Naive B cell (primary cell): Measurements from ENCODE around the gene TEAD3. TPM values are rescaled to one million over a fixed set of nuclear protein-coding genes. Genes with fewer than 3 reads are reported as not detected.

ENCODE experiments used
- ATAC-seq, 2 donors: fragments of 150-1000 bp; cut with Tn5 transposase; 2 replicates each; pipeline ENCODE4 v1.10.0; 2021; ENCODE audit warnings: low read depth in 2 of 2, mild to moderate bottlenecking in 2 of 2, moderate library complexity in 2 of 2
- DNase-seq: peaks from one replicate; pipeline ENCODE4 v3.0.0; 2022
- H3K27ac Mint-ChIP-seq, 6 donors: one replicate each; pipeline ENCODE4 v1.8.0; 2020 to 2022; ENCODE audit warnings: mild to moderate bottlenecking in 6 of 6, mixed read lengths in 6 of 6, moderate library complexity in 5 of 6, inconsistent platforms in 2 of 6
- H3K27me3 Mint-ChIP-seq, 3 donors: one replicate each; pipeline ENCODE4 v1.8.0; 2021 to 2022; ENCODE audit warnings: mixed read lengths in 3 of 3, mild to moderate bottlenecking in 1 of 3
- H3K36me3 Mint-ChIP-seq, 2 donors: one replicate each; pipeline ENCODE4 v1.8.0; 2020 to 2022; ENCODE audit warnings: mixed read lengths in 2 of 2, inconsistent platforms in 1 of 2, mild to moderate bottlenecking in 1 of 2
- H3K4me1 Mint-ChIP-seq, 3 donors: one replicate each; pipeline ENCODE4 v1.8.0; 2020 to 2022; ENCODE audit warnings: mixed read lengths in 3 of 3, inconsistent platforms in 1 of 3, mild to moderate bottlenecking in 1 of 3, moderate library complexity in 1 of 3
- H3K4me3 Mint-ChIP-seq, 8 donors: one replicate each; pipeline ENCODE4 v1.8.0; 2020 to 2022; ENCODE audit warnings: mild to moderate bottlenecking in 8 of 8, mixed read lengths in 8 of 8, moderate library complexity in 8 of 8, inconsistent platforms in 2 of 8
- H3K9me3 Mint-ChIP-seq, 7 donors: one replicate each; pipeline ENCODE4 v1.8.0; 2020 to 2022; ENCODE audit warnings: mixed read lengths in 7 of 7, mild to moderate bottlenecking in 5 of 7, inconsistent platforms in 2 of 7, moderate library complexity in 1 of 7
- polyA plus RNA-seq, 6 donors: library from polyadenylated mRNA; unstranded; fragments of 300-500 nt; fragmentation: Illumina TruSeq; gene quantifications; one replicate each; pipeline ENCODE4 v1.2.3, GENCODE V29; 2021; ENCODE audit warnings: low read depth in 6 of 6

TEAD3 gene
- polyA plus RNA-seq, 6 donors from 2014 or later = 0.14 to 0.47 (median 0.45) TPM; not detected in 3

DNA sequence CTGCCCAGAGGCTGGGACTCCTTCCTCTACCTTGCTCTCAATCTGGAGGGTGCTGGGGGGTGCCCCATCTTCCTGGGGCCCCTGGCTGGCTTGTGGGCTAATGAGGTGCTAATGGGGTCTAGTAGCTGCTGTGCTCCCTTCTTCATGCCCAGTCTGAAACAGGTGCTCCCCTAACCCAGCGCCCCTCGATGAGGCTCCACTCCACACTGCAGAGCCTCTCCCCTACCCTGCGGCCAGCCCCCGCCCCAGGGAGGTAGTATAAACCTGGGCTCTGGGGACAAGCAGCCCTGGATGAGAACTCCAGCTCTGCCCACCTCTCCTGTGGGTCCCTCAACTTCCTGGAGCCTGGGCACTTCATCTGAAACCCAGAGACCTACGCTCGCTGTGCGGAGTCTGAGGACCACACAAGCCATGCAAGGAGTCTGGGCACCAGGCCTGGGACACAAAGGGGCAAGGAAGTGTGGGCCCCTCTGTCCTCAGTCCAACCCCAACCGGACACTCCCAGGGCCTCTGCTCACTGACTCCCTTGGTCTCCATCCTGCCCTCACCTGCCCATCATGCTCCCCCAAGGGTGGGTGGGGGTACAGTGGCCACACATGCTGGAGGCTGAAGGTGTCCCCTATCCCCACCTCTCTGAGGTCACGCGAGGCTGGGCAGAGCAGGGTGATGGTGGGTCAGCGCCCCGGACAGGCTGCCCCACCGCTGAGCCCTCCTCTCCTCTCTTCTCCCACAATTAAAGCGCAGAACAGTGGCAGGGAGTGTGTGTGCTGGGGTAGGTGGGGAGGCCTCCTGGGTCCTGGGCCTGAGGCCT, 22.5 kb downstream of the TEAD3 start:
- H3K4me3 Mint-ChIP-seq = peak overlapping the region in 1 of 8 donors; percentile 12
- H3K27ac Mint-ChIP-seq = peak overlapping the region in 1 of 6 donors; percentile 75

DNA sequence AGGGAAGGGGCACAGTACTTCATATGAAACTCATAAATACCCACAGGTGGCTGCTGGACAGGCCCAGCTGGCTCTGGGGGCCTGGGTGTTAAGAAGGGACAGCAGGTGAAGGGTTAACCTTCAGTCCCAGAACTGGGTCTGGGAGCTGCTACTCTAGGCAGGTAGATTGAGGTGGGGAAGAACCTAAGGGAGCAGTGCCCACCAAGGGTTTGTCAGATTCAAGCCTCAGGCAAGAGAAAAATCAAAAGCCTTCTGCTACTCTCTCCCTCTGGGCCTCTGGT, 23.1 kb downstream of the TEAD3 start:
- Mint-ChIP-seq H3K4me3 (peak overlapping the region in 1 of 8 donors; percentile 12), H3K27ac (peak overlapping the region in 1 of 6 donors; percentile 60), H3K4me1 (peaks cover 21 to 33% (median 25%) of the 10 kb centered on the region in 3 donors), H3K36me3 (no peaks in the 10 kb centered on the region), H3K27me3 (no peaks in the 10 kb centered on the region), H3K9me3 (no peaks in the 10 kb centered on the region)
- no peak for DNase-seq
- no peak for ATAC-seq

More for the DNA sequence above, 22.5 kb downstream of the TEAD3 start:
- H3K27me3 Mint-ChIP-seq = no peaks in the 10 kb centered on the region
- no peaks in the 10 kb centered on the region for H3K36me3 Mint-ChIP-seq
- H3K4me1 Mint-ChIP-seq = peaks cover 16 to 28% (median 23%) of the 10 kb centered on the region in 3 donors
- DNase-seq = no peak
- no peak for ATAC-seq
- no peaks in the 10 kb centered on the region for H3K9me3 Mint-ChIP-seq

DNA sequence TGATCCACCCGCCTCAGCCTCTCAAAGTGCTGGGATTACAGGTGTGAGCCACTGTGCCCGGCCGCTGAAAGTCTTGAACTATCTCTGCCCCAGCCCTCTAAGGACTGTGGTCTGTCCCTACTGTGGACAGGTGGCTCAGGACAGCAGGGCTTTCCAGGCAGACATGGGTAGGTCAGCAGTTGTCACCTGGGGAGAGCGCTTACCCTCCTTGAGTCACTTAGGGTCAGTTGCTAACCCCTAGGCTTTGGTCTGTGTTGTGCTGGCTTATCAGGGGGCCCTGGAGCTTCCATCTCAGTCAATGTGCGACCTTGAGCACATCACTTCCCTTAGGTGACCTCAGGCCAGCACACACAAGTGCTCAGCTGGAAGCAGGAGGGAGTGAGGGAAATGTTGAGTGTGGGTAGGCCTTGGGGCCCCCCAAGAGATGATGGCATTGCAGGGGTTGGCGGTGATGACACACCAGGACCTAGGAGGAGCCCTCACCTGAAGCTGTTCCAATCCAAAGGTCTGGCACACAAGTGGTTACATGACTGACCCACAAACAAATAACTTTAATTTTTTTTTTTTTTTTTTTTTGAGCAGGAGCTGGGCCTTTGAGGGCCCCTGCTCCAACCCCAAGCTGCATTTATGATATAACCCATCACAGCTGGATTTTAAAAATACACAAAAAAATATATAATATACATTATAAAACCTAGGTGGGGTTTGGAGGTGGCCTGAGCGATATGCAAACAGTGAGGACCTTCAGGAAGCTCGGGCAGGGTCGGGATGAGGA, 23.6 kb downstream of the TEAD3 start:
- peaks cover 25 to 33% (median 27%) of the 10 kb centered on the region in 3 donors for H3K4me1 Mint-ChIP-seq

DNA sequence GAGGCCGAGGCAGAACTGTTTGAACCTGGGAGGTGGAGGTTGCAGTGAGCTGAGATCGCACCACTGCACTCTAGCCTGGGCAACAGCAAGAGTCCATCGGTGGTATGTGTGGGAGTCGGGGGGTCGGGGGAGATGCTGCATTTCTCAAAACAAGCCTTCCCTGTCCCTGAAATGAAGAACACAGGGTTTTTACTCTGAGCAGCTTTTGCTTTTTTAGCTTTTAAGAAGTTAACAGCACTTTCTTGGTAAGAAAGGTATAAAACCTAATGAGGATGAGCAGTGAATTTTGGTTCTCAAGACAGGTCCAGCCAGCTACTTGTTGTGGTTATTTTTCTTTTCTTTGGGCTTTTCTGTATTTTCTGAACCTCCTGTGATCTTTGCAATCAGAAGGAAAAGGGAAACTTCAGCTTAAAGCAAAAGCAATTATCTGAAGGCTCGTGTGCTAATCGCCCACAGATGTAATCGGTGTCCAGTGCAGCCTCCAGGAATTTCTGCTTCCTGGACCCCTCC, 25.0 kb downstream of the TEAD3 start:
- Mint-ChIP-seq H3K27ac (peak overlapping the region in 3 of 6 donors; percentile 10 to 39 (median 29)), H3K9me3 (no peaks in the 10 kb centered on the region), H3K4me3 (peak overlapping the region in 1 of 8 donors; percentile 99), H3K36me3 (no peaks in the 10 kb centered on the region), H3K4me1 (peaks cover 31 to 44% (median 38%) of the 10 kb centered on the region in 3 donors), H3K27me3 (no peaks in the 10 kb centered on the region)
- DNase-seq (no peak), ATAC-seq (no peak)

More for the DNA sequence above, 23.6 kb downstream of the TEAD3 start:
- ATAC-seq (no peak), DNase-seq (no peak)
- peak overlapping the region in 1 of 6 donors; percentile 60 for H3K27ac Mint-ChIP-seq
- no peaks in the 10 kb centered on the region for H3K9me3 Mint-ChIP-seq
- H3K4me3 Mint-ChIP-seq = peak overlapping the region in 1 of 8 donors; percentile 21
- H3K36me3 Mint-ChIP-seq = no peaks in the 10 kb centered on the region
- no peaks in the 10 kb centered on the region for H3K27me3 Mint-ChIP-seq

DNA sequence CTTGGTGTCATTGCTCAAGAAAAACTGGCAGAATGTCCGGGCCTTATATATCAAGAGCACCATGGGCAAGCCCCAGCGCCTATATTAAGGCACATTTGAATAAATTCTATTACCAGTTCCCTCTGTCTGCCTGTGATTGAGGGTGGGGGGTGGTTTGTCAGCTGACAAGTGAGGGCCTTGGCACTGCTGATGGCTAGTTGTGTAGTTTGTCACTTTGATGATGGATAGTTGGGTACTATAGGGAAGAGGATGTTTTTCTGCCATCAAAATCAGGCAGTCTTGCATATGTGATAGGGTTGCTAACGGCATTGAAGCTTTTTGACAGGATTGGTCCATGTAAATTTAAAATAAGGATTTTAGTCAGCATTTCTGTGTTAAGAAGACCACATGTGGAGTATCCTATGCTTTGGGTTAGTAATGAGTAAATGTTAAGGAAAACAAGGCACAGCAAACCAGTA, 26.2 kb downstream of the TEAD3 start:
- Mint-ChIP-seq H3K4me3 (peak overlapping the region; percentile 51 to 99 (median 98)), H3K4me1 (peaks cover 30 to 44% (median 38%) of the 10 kb centered on the region in 3 donors), H3K36me3 (no peaks in the 10 kb centered on the region), H3K27ac (peak overlapping the region; percentile 36 to 96 (median 82)), H3K9me3 (no peaks in the 10 kb centered on the region), H3K27me3 (no peaks in the 10 kb centered on the region)
- DNase-seq (no peak), ATAC-seq (no peak)

DNA sequence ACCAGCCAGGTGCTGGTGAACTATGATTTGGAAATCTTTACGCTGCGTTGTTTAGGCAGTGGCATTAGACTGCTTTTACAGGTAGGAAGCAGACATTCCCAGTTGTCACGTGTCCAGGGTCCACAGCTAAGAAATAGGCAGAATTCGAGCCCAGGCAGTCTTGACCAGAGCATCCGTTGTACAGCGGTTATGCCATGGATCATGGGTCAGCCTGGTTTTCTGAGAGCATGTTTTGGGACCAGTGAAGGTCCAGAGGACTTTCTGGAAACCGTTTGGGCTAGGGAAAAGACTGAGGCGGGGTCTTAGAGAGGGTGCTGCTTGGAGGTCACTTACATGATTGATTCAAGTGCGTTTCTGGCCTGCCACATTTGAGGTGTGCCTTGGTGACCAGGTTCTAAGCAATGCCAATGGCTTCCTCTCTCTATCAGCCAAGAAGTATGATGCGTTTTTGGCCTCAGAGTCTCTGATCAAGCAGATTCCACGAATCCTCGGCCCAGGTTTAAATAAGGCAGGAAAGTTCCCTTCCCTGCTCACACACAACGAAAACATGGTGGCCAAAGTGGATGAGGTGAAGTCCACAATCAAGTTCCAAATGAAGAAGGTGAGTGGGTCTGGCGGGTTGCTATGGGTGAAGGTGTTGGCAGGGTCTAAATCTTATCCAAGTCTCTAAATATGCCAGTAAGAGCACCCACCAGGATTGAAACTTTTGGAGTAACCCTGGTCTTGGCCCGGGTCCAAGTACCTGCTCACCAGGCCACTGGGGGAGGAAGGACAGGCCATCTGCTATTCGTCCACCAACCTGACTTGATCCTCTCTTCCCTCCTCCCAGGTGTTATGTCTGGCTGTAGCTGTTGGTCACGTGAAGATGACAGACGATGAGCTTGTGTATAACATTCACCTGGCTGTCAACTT, 26.9 kb downstream of the TEAD3 start:
- Mint-ChIP-seq H3K9me3 (no peaks in the 10 kb centered on the region), H3K27ac (peak overlapping the region; percentile 70 to 100 (median 95)), H3K4me1 (peaks cover 28 to 44% (median 38%) of the 10 kb centered on the region in 3 donors), H3K27me3 (no peaks in the 10 kb centered on the region), H3K36me3 (no peaks in the 10 kb centered on the region), H3K4me3 (peak overlapping the region; percentile 94 to 99 (median 98))
- no peak for ATAC-seq
- DNase-seq = no peak

DNA sequence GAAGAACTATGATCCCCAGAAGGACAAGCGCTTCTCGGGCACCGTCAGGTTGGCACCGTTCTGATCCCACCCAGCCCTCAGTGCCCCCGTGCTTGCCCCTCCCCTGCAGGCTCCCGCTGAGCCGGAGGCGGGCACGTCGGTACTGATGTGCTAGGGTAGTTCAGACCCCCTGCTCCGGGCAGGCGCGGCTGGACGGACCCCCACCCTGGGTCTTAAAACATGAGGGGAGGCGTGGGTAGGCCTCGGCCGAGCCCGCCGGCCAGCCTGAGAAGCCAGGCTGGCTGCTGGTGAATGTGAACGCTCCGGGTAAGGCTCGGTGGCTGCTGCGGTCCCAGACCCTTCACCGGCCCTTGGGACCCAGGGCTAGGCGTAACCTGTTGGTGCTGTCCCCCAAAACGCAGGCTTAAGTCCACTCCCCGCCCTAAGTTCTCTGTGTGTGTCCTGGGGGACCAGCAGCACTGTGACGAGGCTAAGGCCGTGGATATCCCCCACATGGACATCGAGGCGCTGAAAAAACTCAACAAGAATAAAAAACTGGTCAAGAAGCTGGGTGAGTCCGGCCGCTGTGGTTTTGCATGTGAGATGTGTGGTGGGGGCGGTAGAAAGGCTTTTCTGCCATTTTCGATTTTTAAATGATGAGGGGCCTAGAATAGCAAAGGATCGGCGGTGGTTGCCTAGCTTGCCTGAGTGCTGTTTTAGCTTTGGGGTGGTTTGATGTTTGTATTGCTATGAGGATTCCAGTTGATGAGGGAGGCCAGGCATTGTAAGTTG, 27.7 kb downstream of the TEAD3 start:
- ATAC-seq = no peak
- Mint-ChIP-seq H3K4me1 (peaks cover 23 to 44% (median 38%) of the 10 kb centered on the region in 3 donors), H3K9me3 (no peaks in the 10 kb centered on the region), H3K4me3 (peak overlapping the region; percentile 94 to 99 (median 98)), H3K36me3 (no peaks in the 10 kb centered on the region), H3K27ac (peak overlapping the region; percentile 81 to 100 (median 98)), H3K27me3 (no peaks in the 10 kb centered on the region)
- no peak for DNase-seq

DNA sequence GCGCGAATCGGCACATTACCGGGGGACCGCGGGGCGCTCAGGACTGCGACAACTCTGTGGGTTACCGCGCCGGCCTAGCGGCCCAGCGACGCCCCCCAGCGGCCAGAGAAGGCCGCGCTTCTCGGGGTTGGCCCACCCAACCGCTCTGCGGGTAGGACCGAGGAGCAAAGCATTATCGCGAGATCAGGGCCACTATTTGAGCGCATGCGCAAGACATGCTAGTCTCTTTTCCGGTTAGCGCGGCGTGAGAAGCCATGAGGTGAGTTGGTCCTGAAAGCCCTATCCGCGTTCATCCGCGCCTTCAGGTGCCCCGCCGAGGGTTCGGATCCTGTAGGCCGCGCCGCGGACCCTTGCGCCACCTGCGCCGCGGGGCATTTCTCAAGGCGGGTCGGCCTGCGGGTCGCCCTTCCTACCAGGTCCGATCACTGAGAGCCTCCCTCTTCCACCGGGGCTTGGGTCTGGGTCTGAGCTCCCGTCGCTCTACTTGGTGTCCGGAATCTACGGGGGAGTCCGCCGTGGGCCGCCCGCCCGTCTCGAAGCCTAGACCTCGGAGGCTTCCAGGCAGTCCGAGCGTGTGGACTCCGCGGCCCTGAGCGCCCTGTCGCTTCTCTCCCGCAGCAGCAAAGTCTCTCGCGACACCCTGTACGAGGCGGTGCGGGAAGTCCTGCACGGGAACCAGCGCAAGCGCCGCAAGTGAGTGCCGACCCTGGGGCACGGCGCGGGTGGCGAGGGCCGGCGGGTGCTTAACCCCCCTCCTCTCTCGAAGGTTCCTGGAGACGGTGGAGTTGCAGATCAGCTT, 28.5 kb downstream of the TEAD3 start, which contains the start of gene RPL10A:
Gene RPL10A, plus strand, starts transcription at position 221 of the 799 bp plus-strand sequence. Its CDS starts 34 bp downstream, at position 255.
- Mint-ChIP-seq H3K27me3 (no peaks in the 10 kb centered on the region), H3K9me3 (no peaks in the 10 kb centered on the region), H3K4me1 (peaks cover 23 to 44% (median 38%) of the 10 kb centered on the region in 3 donors), H3K36me3 (peaks cover 0 to 5% of the 10 kb centered on the region in 2 donors), H3K27ac (peak within 1 kb of the TSS; percentile 96 to 100 (median 99)), H3K4me3 (peak within 1 kb of the TSS; percentile 94 to 99 (median 98))
- ATAC-seq (peak; percentile 84 to 86), DNase-seq (peak; percentile 93)

DNA sequence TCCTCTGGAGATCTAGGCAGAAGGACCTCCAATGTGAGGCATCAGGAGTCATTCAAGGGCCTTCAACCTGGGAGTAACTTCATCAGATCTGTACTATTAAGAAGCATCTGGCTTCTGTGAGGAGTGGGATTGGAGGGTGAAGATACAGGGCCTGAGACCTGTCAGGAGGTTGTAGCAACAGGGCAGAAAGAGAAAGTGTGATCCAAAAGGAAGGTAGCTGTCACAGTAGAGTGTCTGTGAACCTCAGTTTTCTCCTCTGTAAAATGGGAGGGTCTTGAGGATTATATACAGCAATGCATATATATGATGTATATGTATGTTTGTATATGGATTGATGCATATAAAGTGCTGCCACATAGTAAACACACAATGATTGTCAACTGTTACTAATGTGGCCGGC, 31.2 kb downstream of the TEAD3 start:
- Mint-ChIP-seq H3K36me3 (peaks cover 0 to 5% of the 10 kb centered on the region in 2 donors), H3K9me3 (no peaks in the 10 kb centered on the region), H3K27ac (no peak overlapping the region)

DNA sequence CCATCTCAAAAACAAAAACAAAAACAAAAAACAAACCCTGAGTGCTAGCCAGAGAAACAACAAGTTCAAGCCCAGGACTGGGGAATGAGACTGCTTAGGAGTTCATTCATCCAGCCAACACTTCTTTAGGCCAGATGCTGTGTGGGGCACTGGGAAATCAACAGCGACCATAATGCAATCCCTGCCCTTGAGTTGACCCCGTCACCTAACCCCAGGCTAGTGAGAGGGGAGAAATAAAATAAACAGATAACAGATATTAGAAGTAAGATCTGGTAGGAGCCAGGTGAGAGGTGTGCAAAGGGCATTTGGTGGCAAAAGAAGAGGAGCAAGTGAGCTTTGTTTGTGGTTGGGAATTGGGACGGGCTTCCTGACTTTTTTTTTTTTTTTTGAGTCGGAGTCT, 33.6 kb downstream of the TEAD3 start:
- Mint-ChIP-seq H3K4me1 (peaks cover 11 to 12% (median 12%) of the 10 kb centered on the region in 3 donors), H3K27me3 (no peaks in the 10 kb centered on the region), H3K27ac (peak overlapping the region in 1 of 6 donors; percentile 60), H3K4me3 (peak overlapping the region in 1 of 8 donors; percentile 37), H3K9me3 (no peaks in the 10 kb centered on the region), H3K36me3 (peaks cover 13 to 17% of the 10 kb centered on the region in 2 donors)
- ATAC-seq = no peak
- DNase-seq = no peak

More for the DNA sequence above, 31.2 kb downstream of the TEAD3 start:
- DNase-seq = no peak
- H3K27me3 Mint-ChIP-seq = no peaks in the 10 kb centered on the region
- H3K4me3 Mint-ChIP-seq = peak overlapping the region in 1 of 8 donors; percentile 25
- peaks cover 20 to 35% (median 29%) of the 10 kb centered on the region in 3 donors for H3K4me1 Mint-ChIP-seq
- no peak for ATAC-seq

DNA sequence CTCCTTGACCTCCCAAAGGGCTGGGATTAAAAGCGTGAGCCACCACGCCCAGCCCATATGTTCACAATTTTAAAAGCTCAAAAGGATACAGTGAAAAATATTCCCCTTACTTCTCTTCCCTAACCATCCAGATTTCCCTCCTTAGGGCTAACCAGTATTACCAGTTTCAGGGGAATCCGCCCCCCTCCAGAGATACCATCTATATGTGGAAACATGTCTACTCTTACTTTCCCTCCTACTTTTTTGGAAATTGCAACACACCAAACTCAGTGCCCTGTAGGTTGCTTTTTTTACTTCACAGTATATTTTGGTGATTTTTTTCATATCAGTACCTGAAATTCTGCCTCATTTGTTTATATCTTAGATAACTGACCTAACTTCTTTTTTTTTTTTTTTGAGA, 35.6 kb downstream of the TEAD3 start:
- peaks cover 0 to 10% (median 0%) of the 10 kb centered on the region in 3 donors for H3K4me1 Mint-ChIP-seq
- no peak overlapping the region for H3K4me3 Mint-ChIP-seq
- peaks cover 13 to 25% of the 10 kb centered on the region in 2 donors for H3K36me3 Mint-ChIP-seq
- peak overlapping the region in 3 of 6 donors; percentile 31 to 81 (median 52) for H3K27ac Mint-ChIP-seq
- no peaks in the 10 kb centered on the region for H3K27me3 Mint-ChIP-seq
- H3K9me3 Mint-ChIP-seq = no peaks in the 10 kb centered on the region
- DNase-seq (no peak), ATAC-seq (no peak)
